K562 (cell line): Measurements from ENCODE around the gene INHA. TPM values are rescaled to one million over a fixed set of nuclear protein-coding genes. Genes with fewer than 3 reads are reported as not detected.

Experiments
- ATF3 ChIP-seq, 2 experiments: fragments of 450-650 bp in 1 of 2; sonication (generic) in 1 of 2; formaldehyde crosslinking in 1 of 2; IDR thresholded peaks in 1 of 2; conservative IDR thresholded peaks in 1 of 2; 2 replicates each; pipeline versions ENCODE4 v1.6.1 to v1.8.1; 2016 to 2023; ENCODE audit warnings: mild to moderate bottlenecking in 2 of 2, moderate library complexity in 2 of 2, inconsistent platforms in 1 of 2, missing genetic modification reagents in 1 of 2
- C11orf30 ChIP-seq: fragments of 450-650 bp; IDR thresholded peaks from 2 replicates; pipeline ENCODE4 v1.6.1; 2016; ENCODE audit warnings: low read depth, mild to moderate bottlenecking
- HDAC8 ChIP-seq: fragments of 450-650 bp; IDR thresholded peaks from 2 replicates; pipeline ENCODE4 v1.6.1; 2016; ENCODE audit warnings: mild to moderate bottlenecking, missing genetic modification characterization, moderate library complexity, missing compliant biosample characterization
- ID3 ChIP-seq, 2 experiments: fragments of 250-450 bp in 1 of 2; fragments of 450-650 bp in 1 of 2; sonication (Bioruptor Pico) in 1 of 2; IDR thresholded peaks; 2 replicates each; pipeline versions ENCODE4 v1.6.1 to v1.8.0; 2016 to 2021; ENCODE audit warnings: mild to moderate bottlenecking in 2 of 2, moderate library complexity in 2 of 2, missing compliant biosample characterization in 1 of 2, missing genetic modification characterization in 1 of 2
- PML ChIP-seq: IDR thresholded peaks from 2 replicates; pipeline ENCODE4 v1.6.1; 2012; ENCODE audit warnings: low read length, inconsistent platforms
- POLR2B ChIP-seq: fragments of 450-650 bp; IDR thresholded peaks from 2 replicates; pipeline ENCODE4 v1.6.1; 2018; ENCODE audit warnings: low read depth; ENCODE audit not compliant: partially characterized antibody
- SMARCB1 ChIP-seq: IDR thresholded peaks from 2 replicates; pipeline ENCODE4 v1.6.1; 2011; ENCODE audit warnings: improper control_type of control experiment, low read depth; ENCODE audit not compliant: insufficient read length
- SUPT5H ChIP-seq: fragments of 450-650 bp; IDR thresholded peaks from 2 replicates; pipeline ENCODE4 v1.6.1; 2016
- TRIM25 ChIP-seq: fragments of 450-650 bp; IDR thresholded peaks from 2 replicates; pipeline ENCODE4 v1.7.0; 2016; ENCODE audit warnings: borderline replicate concordance
- ZBTB8A ChIP-seq: fragments of 450-650 bp; IDR thresholded peaks from 2 replicates; pipeline ENCODE4 v1.6.1; 2018; ENCODE audit warnings: mild to moderate bottlenecking, moderate library complexity; ENCODE audit not compliant: partially characterized antibody
- ZKSCAN8 ChIP-seq: fragments of 200-800 bp; sonication (Bioruptor generic); IDR thresholded peaks from 2 replicates; pipeline ENCODE4 v1.6.1; 2016; ENCODE audit warnings: missing genetic modification characterization, missing compliant biosample characterization
- ZNF253 ChIP-seq: fragments of 250-450 bp; sonication (Bioruptor Pico); conservative IDR thresholded peaks from 2 replicates; pipeline ENCODE4 v1.6.1; 2021; ENCODE audit warnings: mild to moderate bottlenecking
- polyA plus RNA-seq, 8 experiments: library from polyadenylated mRNA; depleted of rRNA in 4 of 8; stranded (reverse) in 5 of 8; unstranded in 3 of 8; fragments of >200 nt; fragmentation: Nextera tagmentation in 2 of 8; fragmentation: Illumina TruSeq in 1 of 8; extraction: Ambion mirVana in 2 of 8; extraction: Trizol in 1 of 8; gene quantifications; 2 replicates each; pipeline versions ENCODE4 v1.2.1 to v1.2.3, GENCODE V29; 2011 to 2014; ENCODE audit warnings: inconsistent platforms in 1 of 8, missing spikeins in 1 of 8
- total RNA-seq, 7 experiments: library from RNA; depleted of rRNA in 6 of 7; stranded (reverse); fragments of >200 nt in 6 of 7; fragmentation: Illumina TruSeq in 2 of 7; extraction: Trizol in 2 of 7; gene quantifications; 2 replicates each; pipeline versions ENCODE4 v1.2.1 to v1.2.3, GENCODE V29; 2011 to 2021; ENCODE audit warnings: low replicate concordance in 1 of 7
- TF ChIP-seq, protein P1 (sequence below): sonication (generic); formaldehyde crosslinking; IDR thresholded peaks from 2 replicates; pipeline ENCODE4 v1.8.0; 2023; ENCODE audit warnings: mild to moderate bottlenecking, missing genetic modification reagents
- TF ChIP-seq, protein P2 (sequence below): fragments of 250-450 bp; sonication (Bioruptor Pico); IDR thresholded peaks from 2 replicates; pipeline ENCODE4 v1.9.0; 2021; ENCODE audit warnings: mild to moderate bottlenecking

The INHA gene
- total and polyA plus RNA-seq, 9 of the 15 experiments (the other 6 are each of a cell fraction or from before 2014, with no cell fraction given) = 0.07 to 1.9 (median 0.40) TPM

- TF ChIP-seq C11orf30 = no peak; the same call in 1 of the 2 replicates
- TF ChIP-seq SMARCB1 = no peak
- no peak for TF ChIP-seq ZNF253
- TF ChIP-seq SUPT5H = peak; percentile 64
- no peak for TF ChIP-seq ZBTB8A
- TF ChIP-seq, protein P1, sequence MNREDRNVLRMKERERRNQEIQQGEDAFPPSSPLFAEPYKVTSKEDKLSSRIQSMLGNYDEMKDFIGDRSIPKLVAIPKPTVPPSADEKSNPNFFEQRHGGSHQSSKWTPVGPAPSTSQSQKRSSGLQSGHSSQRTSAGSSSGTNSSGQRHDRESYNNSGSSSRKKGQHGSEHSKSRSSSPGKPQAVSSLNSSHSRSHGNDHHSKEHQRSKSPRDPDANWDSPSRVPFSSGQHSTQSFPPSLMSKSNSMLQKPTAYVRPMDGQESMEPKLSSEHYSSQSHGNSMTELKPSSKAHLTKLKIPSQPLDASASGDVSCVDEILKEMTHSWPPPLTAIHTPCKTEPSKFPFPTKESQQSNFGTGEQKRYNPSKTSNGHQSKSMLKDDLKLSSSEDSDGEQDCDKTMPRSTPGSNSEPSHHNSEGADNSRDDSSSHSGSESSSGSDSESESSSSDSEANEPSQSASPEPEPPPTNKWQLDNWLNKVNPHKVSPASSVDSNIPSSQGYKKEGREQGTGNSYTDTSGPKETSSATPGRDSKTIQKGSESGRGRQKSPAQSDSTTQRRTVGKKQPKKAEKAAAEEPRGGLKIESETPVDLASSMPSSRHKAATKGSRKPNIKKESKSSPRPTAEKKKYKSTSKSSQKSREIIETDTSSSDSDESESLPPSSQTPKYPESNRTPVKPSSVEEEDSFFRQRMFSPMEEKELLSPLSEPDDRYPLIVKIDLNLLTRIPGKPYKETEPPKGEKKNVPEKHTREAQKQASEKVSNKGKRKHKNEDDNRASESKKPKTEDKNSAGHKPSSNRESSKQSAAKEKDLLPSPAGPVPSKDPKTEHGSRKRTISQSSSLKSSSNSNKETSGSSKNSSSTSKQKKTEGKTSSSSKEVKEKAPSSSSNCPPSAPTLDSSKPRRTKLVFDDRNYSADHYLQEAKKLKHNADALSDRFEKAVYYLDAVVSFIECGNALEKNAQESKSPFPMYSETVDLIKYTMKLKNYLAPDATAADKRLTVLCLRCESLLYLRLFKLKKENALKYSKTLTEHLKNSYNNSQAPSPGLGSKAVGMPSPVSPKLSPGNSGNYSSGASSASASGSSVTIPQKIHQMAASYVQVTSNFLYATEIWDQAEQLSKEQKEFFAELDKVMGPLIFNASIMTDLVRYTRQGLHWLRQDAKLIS (CRISPR knock-in tag) = 0 out of 2 replicates have a peak, but pooled peaks have one; percentile 25
- TF ChIP-seq ATF3 (IDR thresholded peaks at IDR 0.05) = no peak; the same call in 1 of the 2 replicates
- TF ChIP-seq ATF3 (CRISPR knock-in tag; conservative IDR thresholded peaks at IDR 0.05) = no peak
- TF ChIP-seq, protein P2, sequence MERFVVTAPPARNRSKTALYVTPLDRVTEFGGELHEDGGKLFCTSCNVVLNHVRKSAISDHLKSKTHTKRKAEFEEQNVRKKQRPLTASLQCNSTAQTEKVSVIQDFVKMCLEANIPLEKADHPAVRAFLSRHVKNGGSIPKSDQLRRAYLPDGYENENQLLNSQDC (CRISPR knock-in tag) = no peak
- no peak for TF ChIP-seq HDAC8
- peak; percentile 71; the same call in 1 of the 2 replicates for TF ChIP-seq PML
- TF ChIP-seq TRIM25 = peak; percentile 83; the same call in 1 of the 2 replicates
- no peak for TF ChIP-seq ZKSCAN8 (CRISPR knock-in tag)
- TF ChIP-seq POLR2B = peak; percentile 44
- no peak for TF ChIP-seq ID3 (CRISPR knock-in tag; IDR thresholded peaks at IDR 0.05)
- TF ChIP-seq ID3 (tag; IDR thresholded peaks at IDR 0.05) = no peak
Observed at GRCh38 chr2:219571311-219572236, 536 bp upstream of the INHA start, which contains the start of gene OBSL1 (continued).
